GM19438 (cell line): ENCODE results near the gene UPK1B.
"Not testable (repeated sequence)": the region's sequence is repeated elsewhere in the genome, so short reads cannot be mapped to it uniquely, and the experiment has no call there.

ENCODE experiments used
- ATAC-seq: cut with Tn5 transposase; IDR thresholded peaks from one replicate; pipeline ENCODE4 v1.9.1; 2021; ENCODE audit warnings: low read depth; ENCODE audit not compliant: unreplicated experiment

The UPK1B gene

GRCh38 chr3:119221779-119222320, 48.5 kb downstream of the UPK1B start:
- no peak for ATAC-seq

- no peak for ATAC-seq
Measured at GRCh38 chr3:119222391-119222790, 49.0 kb downstream of the UPK1B start.

- no peak for ATAC-seq
Measured at GRCh38 chr3:119223511-119223910, 50.1 kb downstream of the UPK1B start.

GRCh38 chr3:119225121-119225520, 51.7 kb downstream of the UPK1B start:
- ATAC-seq, result no peak

GRCh38 chr3:119227070-119227850, 53.9 kb downstream of the UPK1B start:
- no peak for ATAC-seq

- no peak for ATAC-seq
Measured at GRCh38 chr3:119228373-119229145, 55.2 kb downstream of the UPK1B start.

- ATAC-seq, result no peak
Measured at GRCh38 chr3:119229190-119229589, 55.8 kb downstream of the UPK1B start.

- ATAC-seq, result no peak
Measured at GRCh38 chr3:119230071-119230470, 56.7 kb downstream of the UPK1B start.

- ATAC-seq, result no peak
Measured at GRCh38 chr3:119230745-119231144, 57.3 kb downstream of the UPK1B start.

GRCh38 chr3:119234610-119235009, 61.2 kb downstream of the UPK1B start:
- ATAC-seq, result no peak

- no peak for ATAC-seq
Measured at GRCh38 chr3:119235151-119235550, 61.8 kb downstream of the UPK1B start.

GRCh38 chr3:119236756-119237155, 63.4 kb downstream of the UPK1B start:
- no peak for ATAC-seq

- no peak for ATAC-seq
Measured at GRCh38 chr3:119237299-119237698, 63.9 kb downstream of the UPK1B start.

GRCh38 chr3:119238363-119238762, 65.0 kb downstream of the UPK1B start:
- ATAC-seq, result no peak

GRCh38 chr3:119239206-119239820, 65.9 kb downstream of the UPK1B start:
- no peak for ATAC-seq

GRCh38 chr3:119240101-119240590, 66.7 kb downstream of the UPK1B start:
- ATAC-seq, result peak; percentile 23

GRCh38 chr3:119240591-119241434, 67.4 kb downstream of the UPK1B start, which contains the start of gene B4GALT4:
TSS of gene B4GALT4 (minus strand) at chr3:119240878. CDS start at chr3:119230099, 10,779 bp downstream.
- peak; percentile 89 for ATAC-seq

- not testable (repeated sequence) for ATAC-seq
Measured at GRCh38 chr3:119242387-119243057, 69.1 kb downstream of the UPK1B start.

- ATAC-seq, result not testable (repeated sequence)
Measured at GRCh38 chr3:119243058-119243529, 69.7 kb downstream of the UPK1B start.
